Activated CD4-positive, CD25-positive, alpha-beta regulatory T cell (primary cell): ENCODE results near the gene RAB38.

Experiments used
- DNase-seq, 4 experiments: peaks; one replicate each; lab custom pipeline; 2025; lab: John Stamatoyannopoulos, UW

RAB38 gene

GRCh38 chr11:88103337-88104206 lies 71.7 kb downstream of the RAB38 start:
- no peak for DNase-seq

DNA sequence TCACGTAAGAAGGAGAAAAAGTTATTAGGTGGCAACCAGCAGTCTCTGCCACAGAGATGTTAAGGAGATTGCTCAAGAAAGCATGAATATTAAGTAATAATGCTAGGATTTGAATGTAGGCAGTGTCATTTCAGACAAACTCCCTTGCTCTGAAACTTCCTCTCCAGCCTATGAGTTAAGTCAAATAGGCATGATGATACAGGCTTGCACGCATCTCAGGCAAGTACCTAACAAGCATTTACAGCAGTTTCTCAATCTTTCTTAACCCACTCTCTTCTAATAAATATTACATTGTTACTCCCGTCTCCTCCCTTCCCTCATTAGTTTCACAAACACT lies 72.7 kb downstream of the RAB38 start:
- no peak for DNase-seq

GRCh38 chr11:88101881-88102597 lies 73.2 kb downstream of the RAB38 start:
- DNase-seq: no peak

GRCh38 chr11:88100151-88100550 lies 75.1 kb downstream of the RAB38 start:
- DNase-seq: no peak

- DNase-seq: no peak
Measured at GRCh38 chr11:88098289-88098688, 77.0 kb downstream of the RAB38 start.

DNA sequence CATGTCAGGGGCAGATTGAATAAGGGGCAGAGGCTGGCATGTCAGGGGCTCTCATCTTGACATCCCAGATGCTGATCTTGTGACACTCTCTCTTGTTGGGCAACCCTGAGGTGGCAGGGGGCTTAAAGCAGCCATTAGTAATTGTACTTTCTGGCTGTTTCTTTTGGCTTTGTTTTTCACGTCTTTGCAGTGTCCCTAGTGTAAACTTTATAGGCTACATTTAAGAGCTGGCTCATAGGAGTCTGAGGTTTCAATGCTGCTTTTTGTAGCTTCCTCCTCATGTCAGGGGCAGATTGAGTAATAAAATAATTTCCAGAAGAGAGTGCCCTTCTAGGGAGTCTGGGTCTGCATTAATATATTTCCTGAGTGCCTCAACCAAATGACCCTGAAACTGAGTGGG lies 86.1 kb downstream of the RAB38 start:
- no peak for DNase-seq

DNA sequence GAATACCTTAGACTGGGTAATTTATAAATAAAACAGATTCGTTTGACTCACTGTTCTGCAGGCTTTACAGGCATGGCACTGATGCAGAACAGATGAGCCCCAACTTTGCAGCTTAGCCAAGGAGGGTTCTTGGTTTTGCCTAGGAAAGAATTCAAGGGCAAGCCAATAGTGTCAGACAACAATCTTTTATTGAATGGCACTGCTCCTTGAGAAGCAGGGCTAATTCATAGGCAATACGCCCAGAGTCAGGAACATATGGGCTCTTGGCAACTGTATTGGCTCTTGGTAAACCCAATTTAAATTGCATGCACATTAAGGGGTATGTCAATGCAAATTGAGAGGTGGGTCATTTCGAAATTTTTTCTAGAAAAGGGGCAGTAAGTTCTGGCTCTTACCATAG lies 87.9 kb downstream of the RAB38 start:
- DNase-seq: no peak

DNA sequence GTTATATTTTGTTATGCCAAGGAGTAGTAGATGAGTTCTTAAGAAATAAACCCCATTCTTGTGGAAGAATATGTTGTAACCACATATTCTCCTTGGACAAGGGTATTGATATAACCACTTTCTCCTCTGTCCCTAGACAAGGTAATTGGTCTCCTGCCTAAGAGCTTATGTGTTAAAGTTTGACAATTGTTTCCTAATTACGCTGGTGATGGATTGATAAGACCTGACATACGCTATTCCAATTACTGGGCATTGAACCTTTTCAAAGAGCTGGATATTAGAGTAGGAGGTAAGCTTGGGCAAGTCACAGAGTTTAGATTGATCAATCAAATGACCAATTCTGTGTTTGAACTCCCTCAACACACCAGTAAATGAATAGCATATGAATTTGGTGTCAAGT lies 88.9 kb downstream of the RAB38 start:
- DNase-seq: no peak

DNA sequence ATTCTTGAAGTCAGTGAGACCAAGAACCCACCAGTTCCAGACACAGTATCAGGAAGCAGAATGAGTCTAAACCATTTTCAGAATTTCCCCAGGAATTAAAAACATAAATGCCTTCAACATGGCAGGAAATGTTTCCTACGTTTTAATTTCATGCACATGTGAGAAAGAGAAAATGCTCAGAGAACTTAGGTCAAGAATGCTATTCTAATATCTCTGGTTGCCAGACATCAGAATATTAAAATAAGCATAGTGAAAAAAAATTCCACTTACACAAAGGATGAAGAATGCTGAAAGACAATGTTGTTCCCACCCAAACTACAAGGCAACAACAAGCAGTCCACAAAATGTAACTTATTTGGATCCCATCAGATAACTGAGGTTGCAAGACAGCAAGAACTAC lies 104.8 kb downstream of the RAB38 start:
- no peak for DNase-seq

- no peak for DNase-seq
Measured at GRCh38 chr11:88068848-88069554, 106.2 kb downstream of the RAB38 start.

- DNase-seq: no peak
Measured at GRCh38 chr11:88066090-88066489, 109.2 kb downstream of the RAB38 start.

- no peak for DNase-seq
Measured at GRCh38 chr11:88064097-88064705, 111.0 kb downstream of the RAB38 start.
